HG02938 (cell line): ENCODE measurements around the gene BMERB1.
"Not testable (repeated sequence)": the region's sequence is repeated elsewhere in the genome, so short reads cannot be mapped to it uniquely, and the experiment has no call there.

Experiments used
- ATAC-seq: cut with Tn5 transposase; IDR thresholded peaks from one replicate; pipeline ENCODE4 v1.9.1; 2021; ENCODE audit warnings: mild to moderate bottlenecking, moderate library complexity; ENCODE audit not compliant: unreplicated experiment

Gene BMERB1

GRCh38 chr16:15434425-15435215 lies at the start of gene BMERB1:
Gene BMERB1, plus strand, starts transcription at chr16:15434588. Its CDS starts 66 bp downstream, at chr16:15434654.
- ATAC-seq = no peak

- ATAC-seq = not testable (repeated sequence)
Measured at GRCh38 chr16:15388060-15388459, 46.3 kb upstream of the BMERB1 start.

- not testable (repeated sequence) for ATAC-seq
Measured at GRCh38 chr16:15389916-15390315, 44.5 kb upstream of the BMERB1 start.

GRCh38 chr16:15393025-15393424 lies 41.4 kb upstream of the BMERB1 start:
- ATAC-seq = not testable (repeated sequence)

- ATAC-seq = not testable (repeated sequence)
Measured at GRCh38 chr16:15395631-15396508, 38.5 kb upstream of the BMERB1 start, which contains the start of gene MPV17L. Gene MPV17L, plus strand, starts transcription at chr16:15395754. Its CDS starts 144 bp downstream, at chr16:15395898.

- not testable (repeated sequence) for ATAC-seq
Measured at GRCh38 chr16:15396509-15396829, 37.9 kb upstream of the BMERB1 start.

GRCh38 chr16:15396948-15397594 lies 37.3 kb upstream of the BMERB1 start:
- no peak for ATAC-seq

- ATAC-seq = no peak
Measured at GRCh38 chr16:15398618-15399316, 35.6 kb upstream of the BMERB1 start.

- ATAC-seq = no peak
Measured at GRCh38 chr16:15399317-15399716, 35.1 kb upstream of the BMERB1 start.

GRCh38 chr16:15400314-15400713 lies 34.1 kb upstream of the BMERB1 start:
- not testable (repeated sequence) for ATAC-seq

- no peak for ATAC-seq
Measured at GRCh38 chr16:15401972-15402371, 32.4 kb upstream of the BMERB1 start.

- ATAC-seq = no peak
Measured at GRCh38 chr16:15403392-15403995, 30.9 kb upstream of the BMERB1 start.

GRCh38 chr16:15404091-15404490 lies 30.3 kb upstream of the BMERB1 start:
- not testable (repeated sequence) for ATAC-seq

GRCh38 chr16:15404792-15405191 lies 29.6 kb upstream of the BMERB1 start:
- no peak for ATAC-seq

- ATAC-seq = not testable (repeated sequence)
Measured at GRCh38 chr16:15407756-15408155, 26.6 kb upstream of the BMERB1 start.

GRCh38 chr16:15409476-15409875 lies 24.9 kb upstream of the BMERB1 start:
- ATAC-seq = not testable (repeated sequence)

GRCh38 chr16:15415511-15415985 lies 18.8 kb upstream of the BMERB1 start:
- no peak for ATAC-seq

- ATAC-seq = no peak
Measured at GRCh38 chr16:15417197-15417596, 17.2 kb upstream of the BMERB1 start.

- ATAC-seq = no peak
Measured at GRCh38 chr16:15418206-15418605, 16.2 kb upstream of the BMERB1 start.

GRCh38 chr16:15421696-15422095 lies 12.7 kb upstream of the BMERB1 start:
- ATAC-seq = not testable (repeated sequence)
